Esophagus muscularis mucosa (tissue), 3 donors: ENCODE measurements around the gene ATP2A1.

Experiments used
- CTCF ChIP-seq, 3 experiments: fragments of 200-600 bp in 2 of 3; fragments of 450-650 bp in 1 of 3; sonication (generic) in 2 of 3; IDR thresholded peaks; one replicate each; pipeline ENCODE4 v1.5.1; 2017 to 2019; ENCODE audit warnings: antibody characterized with exemption in 3 of 3, mild to moderate bottlenecking in 2 of 3, moderate library complexity in 1 of 3
- EP300 ChIP-seq: sonication (generic); formaldehyde crosslinking; IDR thresholded peaks from one replicate; pipeline ENCODE4 v1.6.1; 2017; ENCODE audit warnings: antibody characterized with exemption

- TF ChIP-seq CTCF (IDR thresholded peaks at IDR 0.05) (no peak), EP300 (no peak)
Observed at GRCh38 chr16:28918698-28919097, 40.4 kb downstream of the ATP2A1 start.
